Mesenchymal stem cell (in vitro differentiated cells and primary cell): Measurements from ENCODE around the gene TUSC2.

Source experiments
- DNase-seq: peaks from one replicate; pipeline ENCODE4 v3.0.0-alpha.2; 2013
- H2AFZ ChIP-seq: one replicate; pipeline ENCODE4 v1.6.1; 2013; ENCODE audit warnings: low read depth, mild to moderate bottlenecking, control low read depth, inconsistent platforms, low read length, moderate library complexity
- H2AK5ac ChIP-seq: 2 replicates; pipeline ENCODE4 v1.6.1; 2013; ENCODE audit warnings: low read length, moderate library complexity, mild to moderate bottlenecking, inconsistent platforms; ENCODE audit not compliant: severe bottlenecking
- H2BK120ac ChIP-seq: one replicate; pipeline ENCODE4 v1.6.1; 2013; ENCODE audit warnings: low read depth, mild to moderate bottlenecking, inconsistent platforms, low read length, moderate library complexity
- H2BK12ac ChIP-seq, 2 experiments: one replicate each; pipeline ENCODE4 v1.6.1; 2013; ENCODE audit warnings: inconsistent platforms in 2 of 2, low read length in 2 of 2, mild to moderate bottlenecking in 2 of 2, moderate library complexity in 2 of 2, control low read depth in 1 of 2
- H2BK15ac ChIP-seq: one replicate; pipeline ENCODE4 v1.6.1; 2013; ENCODE audit warnings: mild to moderate bottlenecking, low read depth, inconsistent platforms; ENCODE audit not compliant: poor library complexity, severe bottlenecking
- H2BK5ac ChIP-seq: 2 replicates; pipeline ENCODE4 v1.6.1; 2013; ENCODE audit warnings: low read depth, mild to moderate bottlenecking, low read length, control low read depth, inconsistent platforms; ENCODE audit not compliant: poor library complexity, severe bottlenecking
- H3K14ac ChIP-seq, 2 experiments: one replicate each; pipeline ENCODE4 v1.6.1; 2013; ENCODE audit warnings: inconsistent platforms in 2 of 2, low read length in 2 of 2, control low read depth in 1 of 2, mild to moderate bottlenecking in 1 of 2, moderate library complexity in 1 of 2
- H3K18ac ChIP-seq, 2 experiments: one replicate each; pipeline ENCODE4 v1.6.1; 2013; ENCODE audit warnings: inconsistent platforms in 2 of 2, low read length in 2 of 2, control low read depth in 1 of 2, low read depth in 1 of 2, mild to moderate bottlenecking in 1 of 2
- H3K23ac ChIP-seq, 2 experiments: one replicate each; pipeline ENCODE4 v1.6.1; 2013; ENCODE audit warnings: inconsistent platforms in 2 of 2, low read length in 2 of 2, mild to moderate bottlenecking in 2 of 2, moderate library complexity in 2 of 2, control low read depth in 1 of 2
- H3K27ac ChIP-seq: 2 replicates; pipeline ENCODE4 v1.5.1; 2013; ENCODE audit warnings: mild to moderate bottlenecking, moderate library complexity, low read length, control low read depth, inconsistent platforms; ENCODE audit not compliant: poor library complexity, severe bottlenecking
- H3K27me3 ChIP-seq, 2 experiments: 2 replicates each; pipeline versions ENCODE4 v1.6.1 to v1.7.0; 2013; ENCODE audit warnings: low read length in 2 of 2, mild to moderate bottlenecking in 2 of 2, moderate library complexity in 2 of 2, control low read depth in 1 of 2, inconsistent platforms in 1 of 2; ENCODE audit not compliant: control insufficient read depth in 1 of 2, insufficient read depth in 1 of 2
- H3K36me3 ChIP-seq, 2 experiments: 2 replicates each; pipeline versions ENCODE4 v1.6.1 to v1.7.0; 2013; ENCODE audit warnings: low read length in 2 of 2, control low read depth in 1 of 2, inconsistent platforms in 1 of 2, low read depth in 1 of 2, mild to moderate bottlenecking in 1 of 2; ENCODE audit not compliant: insufficient read depth in 2 of 2, control insufficient read depth in 1 of 2
- H3K4ac ChIP-seq, 2 experiments: one replicate each; pipeline ENCODE4 v1.6.1; 2013; ENCODE audit warnings: inconsistent platforms in 2 of 2, low read length in 2 of 2, mild to moderate bottlenecking in 2 of 2, moderate library complexity in 2 of 2, control low read depth in 1 of 2, low read depth in 1 of 2
- H3K4me1 ChIP-seq: 2 replicates; pipeline ENCODE4 v1.6.1; 2013; ENCODE audit warnings: low read depth, low read length, control low read depth; ENCODE audit not compliant: control insufficient read depth, insufficient read depth
- H3K4me2 ChIP-seq: 2 replicates; pipeline ENCODE4 v1.6.1; 2013; ENCODE audit warnings: low read length, mild to moderate bottlenecking, inconsistent platforms; ENCODE audit not compliant: poor library complexity, severe bottlenecking
- H3K4me3 ChIP-seq, 2 experiments: 2 replicates each; pipeline versions ENCODE4 v1.5.1 to v1.7.0; 2013; ENCODE audit warnings: low read length in 2 of 2, mild to moderate bottlenecking in 2 of 2, control low read depth in 1 of 2, low read depth in 1 of 2; ENCODE audit not compliant: insufficient read depth in 1 of 2
- H3K79me1 ChIP-seq: replicated peaks from 2 replicates; pipeline ENCODE4 v1.6.1; 2013; ENCODE audit warnings: mild to moderate bottlenecking, control low read depth, low read length, inconsistent platforms; ENCODE audit not compliant: poor library complexity, severe bottlenecking
- H3K9ac ChIP-seq: 2 replicates; pipeline ENCODE4 v1.7.0; 2013; ENCODE audit warnings: mild to moderate bottlenecking, low read length, moderate library complexity
- H3K9me3 ChIP-seq: 2 replicates; pipeline ENCODE4 v1.7.0; 2013; ENCODE audit warnings: mild to moderate bottlenecking, low read length; ENCODE audit not compliant: control insufficient read depth
- H4K8ac ChIP-seq: one replicate; pipeline ENCODE4 v1.6.1; 2013; ENCODE audit warnings: inconsistent platforms, mild to moderate bottlenecking, low read length, moderate library complexity
- H4K91ac ChIP-seq: one replicate; pipeline ENCODE4 v1.6.1; 2013; ENCODE audit warnings: mild to moderate bottlenecking, low read length, inconsistent platforms
- WGBS: methylation state at CpG from one replicate; pipeline ENCODE4 v1.1.7; 2013; ENCODE audit warnings: mixed read lengths; 5-methylcytosine and 5-hydroxymethylcytosine counted together

Gene TUSC2

DNA sequence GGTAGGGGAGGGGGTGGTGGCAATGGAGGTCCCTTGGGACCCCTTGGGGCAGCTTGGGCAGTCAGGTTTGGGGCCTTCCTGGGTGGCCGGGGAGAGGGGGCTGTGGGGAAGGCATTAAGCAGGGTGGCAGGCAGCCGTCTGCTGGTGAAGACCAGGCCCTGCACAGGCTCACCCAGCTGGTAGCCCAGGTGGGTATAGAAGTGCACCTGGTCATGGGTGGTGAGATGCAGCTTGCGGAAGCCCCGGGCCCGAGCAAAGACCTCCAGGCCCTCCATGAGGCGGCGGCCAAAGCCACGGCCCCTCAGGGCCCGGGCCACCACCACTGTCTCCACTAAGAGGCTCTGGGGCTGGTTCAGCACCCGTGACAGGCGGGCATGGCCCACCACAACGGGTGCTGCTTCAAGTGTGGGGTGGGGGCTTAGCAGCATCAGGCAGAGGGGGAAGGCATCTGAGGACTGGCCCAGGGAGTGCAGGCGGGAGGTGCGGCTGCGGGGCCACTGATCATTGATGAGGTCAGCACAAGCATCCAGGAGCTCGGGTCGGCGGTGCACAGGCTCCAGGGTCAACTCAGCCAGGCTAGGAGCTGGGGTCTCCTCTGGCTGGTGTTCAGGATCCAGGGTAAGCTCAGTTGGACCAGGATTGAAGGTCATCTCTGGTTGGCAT lies 31.2 kb downstream of the TUSC2 start:
- H4K8ac ChIP-seq, result no peak overlapping the region
- peaks cover 5 to 12% of the 10 kb centered on the region in 2 experiments for H3K36me3 ChIP-seq
- H4K91ac ChIP-seq, result no peak overlapping the region
- H3K27me3 ChIP-seq, result no peaks in the 10 kb centered on the region
- H3K18ac ChIP-seq, result no peak overlapping the region
- no peak overlapping the region for H3K4ac ChIP-seq
- H2BK120ac ChIP-seq, result no peak overlapping the region
- no peak overlapping the region for H3K14ac ChIP-seq
- peaks cover 21% of the 10 kb centered on the region for H3K4me1 ChIP-seq
- no peak overlapping the region for H2BK5ac ChIP-seq
- peaks cover 11% of the 10 kb centered on the region for H3K79me1 ChIP-seq
- H3K27ac ChIP-seq, result no peak overlapping the region
- no peaks in the 10 kb centered on the region for H3K9me3 ChIP-seq
- no peak overlapping the region for H3K23ac ChIP-seq
- H3K4me2 ChIP-seq, result no peak overlapping the region
- peak overlapping the region in 1 of 2 experiments; percentile 7 for H3K4me3 ChIP-seq
- WGBS, result 95% methylated on average over 18 of the region's 18 CpGs
- H2AFZ ChIP-seq, result no peak overlapping the region
- no peak overlapping the region for H2AK5ac ChIP-seq
- DNase-seq, result no peak
- no peak overlapping the region for H2BK15ac ChIP-seq
- H2BK12ac ChIP-seq, result no peak overlapping the region
- H3K9ac ChIP-seq, result no peak overlapping the region

- 86% methylated on average over 8 of the region's 8 CpGs for WGBS
Observed at GRCh38 chr3:50295553-50296431, 32.2 kb downstream of the TUSC2 start.

GRCh38 chr3:50294492-50295403 lies 33.3 kb downstream of the TUSC2 start:
- H3K14ac ChIP-seq, result no peak overlapping the region
- no peak overlapping the region for H3K4me2 ChIP-seq
- no peaks in the 10 kb centered on the region for H3K9me3 ChIP-seq
- WGBS, result 93% methylated on average over 22 of the region's 22 CpGs
- H2BK12ac ChIP-seq, result no peak overlapping the region
- H3K27ac ChIP-seq, result no peak overlapping the region
- no peak overlapping the region for H3K4ac ChIP-seq
- no peak overlapping the region for H3K23ac ChIP-seq
- H3K9ac ChIP-seq, result no peak overlapping the region
- H4K91ac ChIP-seq, result no peak overlapping the region
- H3K4me3 ChIP-seq, result no peak overlapping the region
- no peak overlapping the region for H2BK120ac ChIP-seq
- H2BK5ac ChIP-seq, result no peak overlapping the region
- peaks cover 13 to 21% of the 10 kb centered on the region in 2 experiments for H3K36me3 ChIP-seq
- no peak overlapping the region for H2AFZ ChIP-seq
- no peaks in the 10 kb centered on the region for H3K27me3 ChIP-seq
- peaks cover 22% of the 10 kb centered on the region for H3K79me1 ChIP-seq
- peak overlapping the region; percentile 44 for H2BK15ac ChIP-seq
- H3K18ac ChIP-seq, result no peak overlapping the region
- H2AK5ac ChIP-seq, result no peak overlapping the region
- H3K4me1 ChIP-seq, result peaks cover 24% of the 10 kb centered on the region
- DNase-seq, result no peak
- H4K8ac ChIP-seq, result no peak overlapping the region

More at GRCh38 chr3:50295553-50296431, 32.2 kb downstream of the TUSC2 start:
- no peak overlapping the region for H3K18ac ChIP-seq
- no peak overlapping the region for H2BK5ac ChIP-seq
- no peak overlapping the region for H2AK5ac ChIP-seq
- no peak overlapping the region for H3K4me2 ChIP-seq
- H2BK120ac ChIP-seq, result no peak overlapping the region
- no peak overlapping the region for H3K9ac ChIP-seq
- no peak overlapping the region for H2BK12ac ChIP-seq
- no peaks in the 10 kb centered on the region for H3K9me3 ChIP-seq
- no peak overlapping the region for H3K27ac ChIP-seq
- no peak overlapping the region for H3K23ac ChIP-seq
- no peak overlapping the region for H4K8ac ChIP-seq
- H2AFZ ChIP-seq, result no peak overlapping the region
- peaks cover 26% of the 10 kb centered on the region for H3K4me1 ChIP-seq
- H3K27me3 ChIP-seq, result no peaks in the 10 kb centered on the region
- peaks cover 5 to 12% of the 10 kb centered on the region in 2 experiments for H3K36me3 ChIP-seq
- DNase-seq, result no peak
- peaks cover 13% of the 10 kb centered on the region for H3K79me1 ChIP-seq
- no peak overlapping the region for H4K91ac ChIP-seq
- H2BK15ac ChIP-seq, result no peak overlapping the region
- no peak overlapping the region for H3K4me3 ChIP-seq
- no peak overlapping the region for H3K14ac ChIP-seq
- no peak overlapping the region for H3K4ac ChIP-seq
